Progenitor cell of endocrine pancreas (in vitro differentiated cells): ENCODE data around the gene HHIPL1. TPM values are rescaled to one million over a fixed set of nuclear protein-coding genes. Genes with fewer than 3 reads are reported as not detected.

Experiments used
- DNase-seq: peaks from one replicate; pipeline ENCODE4 v3.0.0; 2021; ENCODE audit warnings: low spot score; ENCODE audit not compliant: unreplicated experiment
- H3K27ac Mint-ChIP-seq: 2 replicates; pipeline ENCODE4 v1.8.0; 2021; ENCODE audit warnings: mild to moderate bottlenecking, moderate library complexity, mixed read lengths
- H3K27me3 Mint-ChIP-seq: 2 replicates; pipeline ENCODE4 v1.8.0; 2021; ENCODE audit warnings: mixed read lengths
- H3K36me3 Mint-ChIP-seq: 2 replicates; pipeline ENCODE4 v1.8.0; 2022; ENCODE audit warnings: mixed read lengths; ENCODE audit not compliant: insufficient read depth
- H3K4me1 Mint-ChIP-seq: 2 replicates; pipeline ENCODE4 v1.8.0; 2021; ENCODE audit warnings: low read depth, mixed read lengths
- H3K4me3 Mint-ChIP-seq: 2 replicates; pipeline ENCODE4 v1.8.0; 2021; ENCODE audit warnings: low read depth, mild to moderate bottlenecking, moderate library complexity, mixed read lengths
- H3K9me3 Mint-ChIP-seq: 2 replicates; pipeline ENCODE4 v1.8.0; 2021; ENCODE audit warnings: low read depth, mixed read lengths
- CTCF ChIP-seq: fragments of 200-600 bp; sonication (generic); IDR thresholded peaks from one replicate; pipeline ENCODE4 v1.5.0; 2021; ENCODE audit warnings: antibody characterized with exemption, mild to moderate bottlenecking; ENCODE audit not compliant: unreplicated experiment
- total RNA-seq: library from RNA; stranded (reverse); gene quantifications from 2 replicates; pipeline ENCODE4 v1.2.1, GENCODE V29; 2021

The HHIPL1 gene
- total RNA-seq, 1 donor from 2014 or later: 0.65 TPM

DNA sequence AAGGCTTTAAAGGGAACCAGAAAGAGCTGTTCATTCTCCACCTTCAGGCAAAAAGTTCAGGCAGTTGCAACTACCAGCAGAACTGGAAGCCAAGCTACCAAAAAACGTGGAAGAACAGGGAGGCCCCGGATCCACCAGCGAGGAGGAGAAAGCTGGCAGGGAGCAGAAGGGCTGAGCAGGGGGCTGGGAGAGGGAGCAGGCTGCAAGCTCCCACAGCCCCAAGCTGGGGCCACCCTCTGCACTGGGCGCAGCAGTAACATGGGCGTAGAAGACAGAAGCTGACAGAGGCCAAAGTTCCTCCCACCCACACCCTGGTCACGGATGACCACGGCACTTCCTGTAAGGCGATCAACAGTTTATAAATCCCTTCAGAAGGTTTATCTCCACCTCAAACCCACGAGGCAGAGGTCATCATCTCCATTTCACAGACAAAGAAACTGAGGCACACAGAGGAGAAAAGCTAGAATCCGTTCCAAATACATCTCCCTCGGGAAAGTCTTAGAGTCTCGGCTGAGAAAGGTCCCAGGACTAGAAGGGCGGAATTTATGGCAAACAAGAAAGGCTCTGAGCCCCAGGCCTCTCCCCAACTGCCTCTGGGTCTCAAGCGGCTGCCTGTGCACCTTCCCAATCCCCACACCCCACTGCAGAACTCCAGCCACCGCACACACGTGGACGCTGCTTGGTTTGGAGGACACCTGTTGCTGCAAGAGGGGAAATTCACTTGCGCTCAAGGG lies 42.7 kb upstream of the HHIPL1 start:
- no peak for TF ChIP-seq CTCF
- H3K27me3 Mint-ChIP-seq: no peaks in the 10 kb centered on the region
- no peaks in the 10 kb centered on the region for H3K36me3 Mint-ChIP-seq
- peak overlapping the region; percentile 75 for H3K4me3 Mint-ChIP-seq
- DNase-seq: no peak
- H3K27ac Mint-ChIP-seq: peak overlapping the region; percentile 73
- no peaks in the 10 kb centered on the region for H3K9me3 Mint-ChIP-seq
- peaks cover 48% of the 10 kb centered on the region for H3K4me1 Mint-ChIP-seq

DNA sequence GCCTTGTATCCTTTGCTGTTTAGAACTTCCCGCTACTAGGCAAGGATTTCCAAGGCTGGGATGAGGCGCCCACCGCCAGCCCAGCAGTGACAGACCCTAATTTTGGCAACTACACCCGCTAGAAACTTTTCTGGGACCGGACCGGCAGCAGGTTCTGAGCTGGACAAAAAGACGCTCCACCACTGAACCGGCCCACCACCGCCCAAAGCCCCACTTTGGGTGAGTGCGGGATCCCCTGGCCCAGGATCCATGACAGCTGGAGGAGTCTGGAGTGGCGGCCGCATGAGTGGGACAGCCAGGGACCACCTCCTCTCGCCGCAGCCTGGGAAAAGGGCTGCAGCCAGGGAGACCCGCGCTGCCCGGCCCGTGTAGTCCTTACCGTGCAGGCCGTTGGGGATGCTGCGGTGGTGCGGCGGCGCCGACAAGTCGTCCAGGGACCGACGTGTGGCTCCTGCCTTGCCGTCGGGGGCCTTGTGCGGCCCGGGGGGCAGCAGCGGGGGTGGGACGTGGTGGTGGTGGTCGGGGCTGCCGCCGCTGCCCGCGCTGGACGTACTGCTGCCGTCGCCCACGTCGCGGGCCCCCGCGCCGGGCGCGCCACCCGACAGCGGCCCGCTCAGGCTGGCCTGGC lies 42.0 kb upstream of the HHIPL1 start:
- TF ChIP-seq CTCF: no peak
- no peaks in the 10 kb centered on the region for H3K9me3 Mint-ChIP-seq
- peaks cover 2% of the 10 kb centered on the region for H3K27me3 Mint-ChIP-seq
- DNase-seq: no peak
- peak overlapping the region; percentile 75 for H3K4me3 Mint-ChIP-seq
- H3K27ac Mint-ChIP-seq: peak overlapping the region; percentile 73
- no peaks in the 10 kb centered on the region for H3K36me3 Mint-ChIP-seq
- H3K4me1 Mint-ChIP-seq: peaks cover 43% of the 10 kb centered on the region

GRCh38 chr14:99603471-99604277 lies 41.3 kb upstream of the HHIPL1 start, which contains the start of gene CCDC85C:
Gene CCDC85C (minus strand): TSS chr14:99604207. CDS start chr14:99603959, 248 bp downstream.
- Mint-ChIP-seq H3K36me3 (no peaks in the 10 kb centered on the region), H3K9me3 (no peaks in the 10 kb centered on the region), H3K4me3 (peak within 1 kb of the TSS; percentile 87), H3K4me1 (peaks cover 41% of the 10 kb centered on the region), H3K27ac (peak within 1 kb of the TSS; percentile 98), H3K27me3 (peaks cover 3% of the 10 kb centered on the region)
- DNase-seq: peak; percentile 32
- TF ChIP-seq CTCF: no peak

- Mint-ChIP-seq H3K27ac (peak overlapping the region; percentile 98), H3K4me1 (peaks cover 35% of the 10 kb centered on the region), H3K4me3 (peak overlapping the region; percentile 87), H3K9me3 (no peaks in the 10 kb centered on the region), H3K36me3 (no peaks in the 10 kb centered on the region), H3K27me3 (peaks cover 6% of the 10 kb centered on the region)
- no peak for TF ChIP-seq CTCF
- DNase-seq: peak; percentile 96
Observed at GRCh38 chr14:99604278-99604765, 40.6 kb upstream of the HHIPL1 start.

DNA sequence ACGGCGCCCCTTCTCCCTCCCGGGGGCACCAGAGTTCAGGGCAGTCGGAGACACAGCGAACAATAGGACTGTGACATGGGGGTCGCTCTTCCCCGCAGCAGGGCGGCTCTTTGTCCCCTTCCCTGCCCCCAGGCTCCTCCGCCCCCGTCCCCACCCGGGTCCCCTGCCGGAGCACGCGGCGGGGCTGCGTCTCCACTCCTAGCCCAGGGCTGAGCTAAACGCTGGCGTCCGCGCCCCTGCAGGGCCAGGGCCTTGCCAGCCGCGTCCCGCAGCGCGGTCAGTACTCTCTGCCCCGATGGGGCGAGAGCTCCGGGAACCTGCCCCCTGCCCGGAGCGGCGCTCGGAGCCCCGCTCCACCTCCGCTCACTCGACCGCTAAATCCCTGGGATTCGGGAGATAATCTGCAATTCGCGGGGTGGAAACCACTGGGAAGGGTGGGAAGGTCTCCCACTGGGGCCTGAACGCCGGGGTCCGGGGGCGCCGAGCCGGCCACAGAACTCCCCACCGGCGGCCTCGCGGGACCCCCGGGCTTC lies 40.1 kb upstream of the HHIPL1 start:
- Mint-ChIP-seq H3K4me3 (peak overlapping the region; percentile 87), H3K36me3 (no peaks in the 10 kb centered on the region), H3K9me3 (no peaks in the 10 kb centered on the region), H3K4me1 (peaks cover 32% of the 10 kb centered on the region), H3K27me3 (peaks cover 9% of the 10 kb centered on the region), H3K27ac (peak overlapping the region; percentile 98)
- peak; percentile 53 for DNase-seq
- no peak for TF ChIP-seq CTCF
